GM23248 (cell line): ENCODE data around the gene CFAP20. TPM values are rescaled to one million over a fixed set of nuclear protein-coding genes. Genes with fewer than 3 reads are reported as not detected.

Experiments used
- DNase-seq: peaks from one replicate; pipeline ENCODE4 v3.0.0-alpha.2; 2015
- H2AFZ ChIP-seq: fragments of 200-600 bp; sonication (generic); 2 replicates; pipeline ENCODE4 v1.6.1; 2016; ENCODE audit warnings: antibody characterized with exemption
- H3F3A ChIP-seq: fragments of 200-600 bp; sonication (generic); 2 replicates; pipeline ENCODE4 v1.6.1; 2016; ENCODE audit warnings: mild to moderate bottlenecking, antibody characterized with exemption, mixed run types; ENCODE audit not compliant: insufficient read depth
- H3K27ac ChIP-seq: fragments of 200-600 bp; sonication (generic); 2 replicates; pipeline ENCODE4 v1.5.1; 2016; ENCODE audit warnings: mild to moderate bottlenecking
- H3K27me3 ChIP-seq: fragments of 200-600 bp; sonication (generic); replicated peaks from 2 replicates; pipeline ENCODE4 v1.6.1; 2016; ENCODE audit warnings: mild to moderate bottlenecking; ENCODE audit not compliant: insufficient read depth
- H3K36me3 ChIP-seq: fragments of 200-600 bp; sonication (generic); 2 replicates; pipeline ENCODE4 v1.6.1; 2016; ENCODE audit warnings: low read depth, mild to moderate bottlenecking
- H3K4me1 ChIP-seq: fragments of 200-600 bp; sonication (generic); 2 replicates; pipeline ENCODE4 v1.6.1; 2016; ENCODE audit warnings: mild to moderate bottlenecking; ENCODE audit not compliant: insufficient read depth
- H3K4me2 ChIP-seq: fragments of 200-600 bp; sonication (generic); one replicate; pipeline ENCODE4 v1.6.1; 2016; ENCODE audit warnings: mild to moderate bottlenecking; ENCODE audit not compliant: unreplicated experiment
- H3K4me3 ChIP-seq: fragments of 200-600 bp; sonication (generic); 2 replicates; pipeline ENCODE4 v1.5.1; 2016; ENCODE audit warnings: mild to moderate bottlenecking
- H3K79me2 ChIP-seq: fragments of 200-600 bp; sonication (generic); 2 replicates; pipeline ENCODE4 v1.6.1; 2016; ENCODE audit warnings: mild to moderate bottlenecking; ENCODE audit not compliant: insufficient read depth
- H3K9ac ChIP-seq: fragments of 200-600 bp; sonication (generic); 2 replicates; pipeline ENCODE4 v1.6.1; 2016; ENCODE audit warnings: mild to moderate bottlenecking
- H3K9me2 ChIP-seq: fragments of 200-600 bp; sonication (generic); 2 replicates; pipeline ENCODE4 v1.6.1; 2016; ENCODE audit warnings: mixed run types, mild to moderate bottlenecking, moderate library complexity; ENCODE audit not compliant: insufficient read depth
- H3K9me3 ChIP-seq: fragments of 200-600 bp; sonication (generic); one replicate; pipeline ENCODE4 v1.6.1; 2017; ENCODE audit warnings: low read depth
- H4K20me1 ChIP-seq: fragments of 200-600 bp; sonication (generic); 2 replicates; pipeline ENCODE4 v1.6.0; 2016; ENCODE audit not compliant: insufficient read depth
- EZH2 ChIP-seq: fragments of 200-600 bp; sonication (generic); IDR thresholded peaks from 2 replicates; pipeline ENCODE4 v1.6.1; 2018; ENCODE audit warnings: antibody characterized with exemption, mild to moderate bottlenecking; ENCODE audit not compliant: insufficient read depth, poor library complexity, severe bottlenecking
- EZH2phosphoT487 ChIP-seq: fragments of 200-600 bp; sonication (generic); IDR thresholded peaks from 2 replicates; pipeline ENCODE4 v1.6.1; 2018; ENCODE audit warnings: antibody characterized with exemption, moderate library complexity, mild to moderate bottlenecking, low read depth; ENCODE audit not compliant: insufficient read depth
- WGBS, 2 experiments: methylation state at CpG; one replicate each; pipeline ENCODE4 v1.1.6; 2015 to 2017; ENCODE audit warnings: low lambda C conversion rate in 2 of 2, low coverage in 1 of 2; ENCODE audit errors: missing lambda C conversion rate in 2 of 2; 5-methylcytosine and 5-hydroxymethylcytosine counted together
- in situ Hi-C: fragments of 300-500 bp; cut with MboI; formaldehyde crosslinking; loops from 2 replicates; pipeline ENCODE4 v1.15.0; 2020
- polyA plus RNA-seq: library from polyadenylated mRNA; unstranded; fragments of >200 nt; fragmentation: Nextera tagmentation; extraction: Ambion mirVana; gene quantifications from 2 replicates; pipeline ENCODE4 v1.2.1, GENCODE V29; 2016
- total RNA-seq: library from RNA; depleted of rRNA; stranded (reverse); fragments of >200 nt; shearing (Covaris generic); gene quantifications from 2 replicates; pipeline ENCODE4 v1.2.3, GENCODE V29; 2014

The CFAP20 gene
- total and polyA plus RNA-seq, 2 experiments from 2014 or later = 49.5 to 77.2 TPM

DNA sequence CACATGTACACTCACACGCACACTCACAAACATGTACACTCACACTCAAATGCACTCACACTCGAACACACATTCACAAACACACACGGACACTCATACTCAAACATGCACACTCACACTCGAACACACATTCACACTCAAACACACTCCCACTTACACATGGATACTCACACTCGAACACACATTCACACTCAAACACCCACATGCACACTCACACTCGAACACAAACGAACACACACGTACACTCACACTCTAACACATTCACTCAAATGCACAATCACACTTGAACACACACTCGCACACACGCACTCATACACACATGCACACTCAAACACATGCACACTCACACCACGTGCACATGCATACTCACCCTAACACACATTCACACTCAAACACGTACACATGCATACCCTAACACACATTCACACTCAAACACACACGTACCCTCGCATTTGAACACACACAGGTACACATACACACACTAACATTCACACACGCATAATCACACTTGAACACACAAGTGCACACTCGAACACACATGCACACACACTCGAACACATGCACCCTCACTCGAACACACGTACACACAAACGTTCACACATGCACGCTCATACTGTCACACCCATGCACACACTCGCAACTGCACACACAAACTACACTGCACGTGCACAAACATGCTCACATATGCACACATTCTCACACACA is 41.8 kb downstream of the CFAP20 start:
- no peak overlapping the region for H3K4me3 ChIP-seq
- H4K20me1 ChIP-seq = no peaks in the 10 kb centered on the region
- H3F3A ChIP-seq = no peaks in the 10 kb centered on the region
- in situ Hi-C loops = no loop called here
- H3K9ac ChIP-seq = no peak overlapping the region
- H3K4me2 ChIP-seq = no peak overlapping the region
- no peaks in the 10 kb centered on the region for H3K79me2 ChIP-seq
- no peak overlapping the region for H3K27ac ChIP-seq
- H3K36me3 ChIP-seq = no peaks in the 10 kb centered on the region
- no peak overlapping the region for H2AFZ ChIP-seq
- no peaks in the 10 kb centered on the region for H3K4me1 ChIP-seq
- 79 to 89% methylated on average over 23 of the region's 23 CpGs for WGBS, 2 experiments
- H3K9me2 ChIP-seq = no peaks in the 10 kb centered on the region
- H3K9me3 ChIP-seq = no peaks in the 10 kb centered on the region
- no peak for DNase-seq
- peaks cover 12% of the 10 kb centered on the region; the same call in 1 of the 2 replicates for H3K27me3 ChIP-seq
- TF ChIP-seq EZH2phosphoT487 (no peak), EZH2 (no peak)

DNA sequence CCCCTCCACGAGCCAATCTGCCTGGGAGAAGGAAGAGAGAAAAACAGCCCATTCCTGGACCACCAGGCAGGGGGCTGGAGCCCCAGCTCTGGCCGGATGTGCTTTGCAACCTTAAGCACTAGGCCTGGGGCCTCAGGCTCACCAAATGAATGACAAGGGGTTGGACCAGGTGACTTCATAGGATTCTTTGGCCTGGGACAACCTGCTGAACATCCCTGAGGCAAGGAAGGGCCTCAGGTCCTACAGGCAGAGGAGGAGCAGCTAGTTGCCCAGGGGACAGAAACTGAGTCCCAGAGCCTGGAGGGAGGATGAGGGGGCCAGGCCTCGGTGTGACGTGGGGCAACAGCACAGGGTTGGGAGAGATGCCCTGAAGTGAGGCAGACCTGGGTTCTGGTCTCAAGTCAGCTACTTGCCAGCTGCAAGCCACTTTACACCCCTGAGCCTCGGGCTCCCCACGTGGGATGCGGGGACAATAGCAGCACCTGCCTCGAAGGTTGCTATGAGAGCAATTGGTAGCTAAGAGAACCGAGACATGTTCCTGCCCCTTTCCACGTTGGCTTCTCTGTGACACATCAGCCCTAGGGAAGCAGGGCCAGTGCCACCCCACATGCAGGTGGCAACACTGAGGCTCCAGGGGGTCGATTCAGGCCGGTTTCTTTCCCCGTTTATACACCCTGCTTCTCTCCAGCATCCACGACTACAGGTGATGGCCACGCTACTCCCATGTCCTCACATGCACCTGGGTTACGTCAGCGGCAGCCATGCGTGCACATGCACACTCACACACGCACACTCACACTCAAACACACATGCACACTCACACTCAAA is 42.6 kb downstream of the CFAP20 start:
- H3K9me3 ChIP-seq = no peaks in the 10 kb centered on the region
- in situ Hi-C loops = no loop called here
- H3K4me2 ChIP-seq = no peak overlapping the region
- no peaks in the 10 kb centered on the region for H3K4me1 ChIP-seq
- H3K79me2 ChIP-seq = no peaks in the 10 kb centered on the region
- WGBS, 2 experiments = 72 to 74% methylated on average over 17 to 19 of the region's 19 CpGs
- H3K36me3 ChIP-seq = no peaks in the 10 kb centered on the region
- no peak overlapping the region for H3K9ac ChIP-seq
- H3K27me3 ChIP-seq = 0 out of 2 replicates have a peak, but pooled peaks cover 4% of the 10 kb centered on the region
- no peaks in the 10 kb centered on the region for H3K9me2 ChIP-seq
- no peak overlapping the region for H3K27ac ChIP-seq
- no peak for TF ChIP-seq EZH2
- TF ChIP-seq EZH2phosphoT487 = no peak
- no peaks in the 10 kb centered on the region for H3F3A ChIP-seq
- H3K4me3 ChIP-seq = no peak overlapping the region
- H4K20me1 ChIP-seq = no peaks in the 10 kb centered on the region
- DNase-seq = no peak
- H2AFZ ChIP-seq = no peak overlapping the region

DNA sequence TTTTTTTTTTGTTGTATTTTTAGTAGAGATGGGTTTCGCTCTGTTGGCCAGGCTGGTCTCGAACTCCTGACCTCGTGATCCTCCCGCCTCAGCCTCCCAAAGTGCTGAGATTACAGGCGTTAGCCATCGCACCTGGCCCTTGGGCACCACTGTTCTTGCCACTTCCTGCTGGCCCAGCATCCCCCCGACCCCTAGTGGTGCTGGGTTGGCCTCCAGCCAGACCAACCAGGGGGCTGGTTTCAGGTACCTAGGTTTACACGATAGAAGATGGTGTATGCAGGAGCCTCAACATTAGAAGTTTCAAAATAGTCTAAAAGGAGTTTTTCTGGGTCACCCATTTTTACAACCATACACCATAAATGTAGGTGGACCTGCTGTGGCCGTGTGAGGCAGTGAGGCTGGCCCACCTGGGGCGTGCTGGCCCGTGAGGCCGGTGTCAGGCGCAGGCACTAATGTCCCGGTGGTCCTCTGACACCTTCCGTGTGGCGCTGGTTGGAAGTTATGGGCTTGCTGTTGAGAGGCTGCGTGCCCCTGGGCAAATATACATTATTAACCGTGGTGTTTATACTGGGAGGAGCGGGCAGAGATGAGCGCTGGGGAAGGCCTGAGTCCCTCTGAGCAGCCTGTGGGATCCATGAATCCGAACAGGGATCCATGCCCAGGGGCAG is 43.5 kb downstream of the CFAP20 start:
- WGBS, 2 experiments = 76 to 82% methylated on average over 21 of the region's 21 CpGs
- Histone ChIP-seq H3K9me2 (no peaks in the 10 kb centered on the region), H3K27me3 (no peaks in the 10 kb centered on the region), H2AFZ (no peak overlapping the region), H4K20me1 (no peaks in the 10 kb centered on the region), H3K27ac (no peak overlapping the region), H3F3A (no peaks in the 10 kb centered on the region), H3K79me2 (no peaks in the 10 kb centered on the region), H3K4me1 (no peaks in the 10 kb centered on the region), H3K9ac (no peak overlapping the region), H3K4me2 (no peak overlapping the region), H3K36me3 (no peaks in the 10 kb centered on the region), H3K9me3 (no peaks in the 10 kb centered on the region), H3K4me3 (no peak overlapping the region)
- in situ Hi-C loops = no loop called here
- TF ChIP-seq EZH2 = no peak
- TF ChIP-seq EZH2phosphoT487 = no peak
- no peak for DNase-seq

DNA sequence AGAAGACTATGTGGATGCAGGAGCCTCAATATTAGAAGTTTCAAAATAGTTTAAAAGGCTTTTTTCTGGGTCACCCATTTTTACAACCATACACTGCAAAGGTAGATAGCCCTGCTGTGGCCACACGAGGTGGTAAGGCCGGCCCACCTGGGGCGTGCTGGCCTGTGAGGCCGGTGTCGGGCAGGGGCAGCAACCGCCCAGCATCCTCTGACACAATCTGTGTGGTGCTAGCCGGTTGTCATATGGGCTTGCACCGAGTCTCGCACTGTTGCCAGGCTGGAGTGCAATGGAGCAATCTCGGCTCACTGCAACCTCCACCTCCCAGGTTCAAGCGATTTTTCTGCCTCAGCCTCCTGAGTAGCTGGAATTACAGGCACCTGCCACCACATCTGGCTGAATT is 44.0 kb downstream of the CFAP20 start:
- H3K4me1 ChIP-seq = no peaks in the 10 kb centered on the region
- TF ChIP-seq EZH2 = no peak
- no peak for TF ChIP-seq EZH2phosphoT487
- H3K9me3 ChIP-seq = no peaks in the 10 kb centered on the region
- in situ Hi-C loops = no loop called here
- H3K4me3 ChIP-seq = no peak overlapping the region
- no peaks in the 10 kb centered on the region for H3K79me2 ChIP-seq
- H3F3A ChIP-seq = no peaks in the 10 kb centered on the region
- no peaks in the 10 kb centered on the region for H3K9me2 ChIP-seq
- DNase-seq = no peak
- no peaks in the 10 kb centered on the region for H4K20me1 ChIP-seq
- no peak overlapping the region for H3K27ac ChIP-seq
- no peak overlapping the region for H3K9ac ChIP-seq
- H2AFZ ChIP-seq = no peak overlapping the region
- no peaks in the 10 kb centered on the region for H3K27me3 ChIP-seq
- H3K4me2 ChIP-seq = no peak overlapping the region
- 71 to 74% methylated on average over 11 of the region's 11 CpGs for WGBS, 2 experiments
- no peaks in the 10 kb centered on the region for H3K36me3 ChIP-seq
